Trophoblast cell (in vitro differentiated cells and primary cell): ENCODE measurements around the gene SLC16A4.
A peak's percentile ranks its signal among the peaks of the same experiment; 100 is the strongest.

Experiments used
- DNase-seq, 2 donors: peaks; one replicate each; pipeline ENCODE4 v3.0.0-alpha.2; 2016
- H2AFZ ChIP-seq: 2 replicates; pipeline ENCODE4 v1.6.1; 2013; ENCODE audit warnings: low read length, moderate library complexity, mild to moderate bottlenecking; ENCODE audit not compliant: insufficient read depth, poor library complexity
- H2AK5ac ChIP-seq: 2 replicates; pipeline ENCODE4 v1.6.1; 2013; ENCODE audit warnings: mild to moderate bottlenecking, low read length
- H2BK120ac ChIP-seq: 2 replicates; pipeline ENCODE4 v1.6.1; 2013; ENCODE audit warnings: low read length, mild to moderate bottlenecking, moderate library complexity; ENCODE audit not compliant: insufficient read depth, poor library complexity
- H2BK12ac ChIP-seq: 2 replicates; pipeline ENCODE4 v1.6.1; 2013; ENCODE audit warnings: mild to moderate bottlenecking, low read length, moderate library complexity
- H2BK5ac ChIP-seq: 2 replicates; pipeline ENCODE4 v1.6.1; 2013; ENCODE audit warnings: low read length, low read depth, moderate library complexity, mild to moderate bottlenecking; ENCODE audit not compliant: poor library complexity
- H3K14ac ChIP-seq: 2 replicates; pipeline ENCODE4 v1.6.1; 2013; ENCODE audit warnings: mild to moderate bottlenecking, low read length
- H3K18ac ChIP-seq: 2 replicates; pipeline ENCODE4 v1.6.1; 2013; ENCODE audit warnings: mild to moderate bottlenecking, low read length
- H3K23ac ChIP-seq: 2 replicates; pipeline ENCODE4 v1.6.1; 2013; ENCODE audit warnings: low read length
- H3K27ac ChIP-seq: 2 replicates; pipeline ENCODE4 v1.5.1; 2013; ENCODE audit warnings: low read depth, mild to moderate bottlenecking, inconsistent platforms, low read length, moderate library complexity
- H3K27me3 ChIP-seq: 2 replicates; pipeline ENCODE4 v1.6.1; 2013; ENCODE audit warnings: inconsistent platforms, mild to moderate bottlenecking, low read length, moderate library complexity; ENCODE audit not compliant: insufficient read depth
- H3K36me3 ChIP-seq, 2 experiments: 1 replicate in 1 of 2; 2 replicates in 1 of 2; pipeline ENCODE4 v1.6.1; 2013; ENCODE audit warnings: low read length in 2 of 2, mild to moderate bottlenecking in 2 of 2, moderate library complexity in 1 of 2; ENCODE audit not compliant: insufficient read depth in 2 of 2, control insufficient read depth in 1 of 2
- H3K4ac ChIP-seq: 2 replicates; pipeline ENCODE4 v1.6.1; 2013; ENCODE audit warnings: low read depth, mild to moderate bottlenecking, low read length, moderate library complexity
- H3K4me1 ChIP-seq, 2 experiments: 1 replicate in 1 of 2; 2 replicates in 1 of 2; pipeline ENCODE4 v1.6.1; 2013; ENCODE audit warnings: low read length in 2 of 2, mild to moderate bottlenecking in 2 of 2, moderate library complexity in 1 of 2; ENCODE audit not compliant: insufficient read depth in 2 of 2, control insufficient read depth in 1 of 2
- H3K4me2 ChIP-seq: 2 replicates; pipeline ENCODE4 v1.6.1; 2013; ENCODE audit warnings: inconsistent platforms, mild to moderate bottlenecking, low read length, moderate library complexity
- H3K4me3 ChIP-seq: 2 replicates; pipeline ENCODE4 v1.5.1; 2013; ENCODE audit warnings: mild to moderate bottlenecking, low read depth, low read length, inconsistent platforms
- H3K79me1 ChIP-seq: one replicate; pipeline ENCODE4 v1.6.1; 2013; ENCODE audit warnings: low read length
- H3K79me2 ChIP-seq: 2 replicates; pipeline ENCODE4 v1.6.1; 2013; ENCODE audit warnings: low read length, mild to moderate bottlenecking; ENCODE audit not compliant: control insufficient read depth, insufficient read depth, poor library complexity
- H3K9ac ChIP-seq: 2 replicates; pipeline ENCODE4 v1.6.1; 2013; ENCODE audit warnings: mild to moderate bottlenecking, low read length
- H3K9me3 ChIP-seq: 2 replicates; pipeline ENCODE4 v1.6.1; 2013; ENCODE audit warnings: low read depth, mild to moderate bottlenecking, control low read depth, inconsistent platforms, low read length; ENCODE audit not compliant: insufficient read depth
- H4K12ac ChIP-seq: 2 replicates; pipeline ENCODE4 v1.6.1; 2013; ENCODE audit warnings: low read depth, mild to moderate bottlenecking, low read length, moderate library complexity
- H4K8ac ChIP-seq: 2 replicates; pipeline ENCODE4 v1.6.1; 2013; ENCODE audit warnings: low read depth, mild to moderate bottlenecking, low read length, moderate library complexity
- H4K91ac ChIP-seq: one replicate; pipeline ENCODE4 v1.6.1; 2013; ENCODE audit warnings: low read depth, mild to moderate bottlenecking, low read length, moderate library complexity
- WGBS: extraction: QIAGEN DNeasy Blood & Tissue Kit; methylation state at CpG from one replicate; pipeline ENCODE4 v1.1.7; 2013; ENCODE audit warnings: missing lambda C conversion rate; ENCODE audit not compliant: insufficient read length, insufficient coverage; ENCODE audit errors: extremely low coverage; 5-methylcytosine and 5-hydroxymethylcytosine counted together

Gene SLC16A4

DNA sequence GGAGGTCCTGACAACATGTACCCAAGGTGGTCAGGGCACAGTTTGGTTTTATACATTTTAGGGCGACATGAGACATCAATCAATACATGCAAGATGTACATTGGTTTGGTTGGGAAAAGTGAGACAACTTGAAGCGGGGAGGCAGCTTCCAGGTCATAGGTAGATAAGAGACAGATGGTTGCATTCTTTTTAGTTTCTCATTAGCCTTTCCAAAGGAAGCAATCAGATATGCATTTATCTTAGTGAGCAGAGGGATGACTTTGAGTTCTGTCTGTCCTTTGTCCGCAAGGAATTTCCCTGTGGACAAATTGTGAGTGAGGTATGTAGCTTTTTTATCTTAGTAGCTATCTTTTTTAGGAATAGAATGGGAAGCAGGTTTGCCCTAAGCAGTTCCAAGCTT, 62.1 kb downstream of the SLC16A4 start:
- Histone ChIP-seq H4K91ac (no peak overlapping the region), H2AK5ac (no peak overlapping the region), H2BK5ac (peak overlapping the region; percentile 23), H4K8ac (no peak overlapping the region), H3K4me3 (no peak overlapping the region), H3K18ac (no peak overlapping the region), H2BK120ac (no peak overlapping the region), H3K4me2 (no peak overlapping the region), H3K27me3 (no peaks in the 10 kb centered on the region), H3K9me3 (no peaks in the 10 kb centered on the region), H3K23ac (no peak overlapping the region), H3K9ac (no peak overlapping the region), H3K79me1 (peaks cover 2% of the 10 kb centered on the region), H4K12ac (no peak overlapping the region), H3K14ac (no peak overlapping the region), H2BK12ac (peak overlapping the region; percentile 59), H3K4me1 (peaks cover 0 to 5% of the 10 kb centered on the region in 2 experiments), H2AFZ (no peak overlapping the region), H3K27ac (no peak overlapping the region), H3K79me2 (no peaks in the 10 kb centered on the region), H3K36me3 (no peaks in the 10 kb centered on the region), H3K4ac (no peak overlapping the region)
- WGBS = no CpG with 5 or more reads among the region's 3 CpGs
- peak in 1 of 2 donors; percentile 65 for DNase-seq

DNA sequence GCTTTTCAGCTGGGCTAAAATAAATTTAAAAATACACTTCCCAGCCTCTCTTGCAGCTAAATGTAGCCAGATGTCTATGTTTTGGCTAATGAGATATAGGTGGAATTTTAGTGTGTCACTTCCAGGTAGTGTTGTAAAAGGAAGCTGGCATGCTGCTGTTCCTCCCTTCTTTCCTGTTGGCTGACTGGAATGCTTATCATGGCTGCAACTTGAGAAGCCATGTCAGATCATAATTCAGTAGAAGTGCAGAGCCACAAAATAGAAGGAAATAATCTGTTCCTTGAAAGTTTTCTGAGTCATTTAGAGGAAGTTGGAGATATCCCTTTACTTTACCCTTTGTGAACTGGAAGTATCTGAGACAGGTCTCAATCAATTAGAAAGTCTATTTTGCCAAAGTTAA, 62.6 kb downstream of the SLC16A4 start:
- Histone ChIP-seq H3K9ac (no peak overlapping the region), H3K27ac (no peak overlapping the region), H4K8ac (no peak overlapping the region), H2AFZ (no peak overlapping the region), H3K4me2 (no peak overlapping the region), H3K4me1 (peaks cover 0 to 5% of the 10 kb centered on the region in 2 experiments), H3K79me1 (peaks cover 2% of the 10 kb centered on the region), H2AK5ac (no peak overlapping the region), H3K23ac (no peak overlapping the region), H3K4ac (no peak overlapping the region), H3K36me3 (no peaks in the 10 kb centered on the region), H3K4me3 (no peak overlapping the region), H2BK5ac (peak overlapping the region; percentile 23), H4K12ac (no peak overlapping the region), H4K91ac (no peak overlapping the region), H3K18ac (no peak overlapping the region), H2BK120ac (no peak overlapping the region), H3K79me2 (no peaks in the 10 kb centered on the region), H2BK12ac (peak overlapping the region; percentile 59), H3K14ac (no peak overlapping the region), H3K9me3 (no peaks in the 10 kb centered on the region), H3K27me3 (no peaks in the 10 kb centered on the region)
- DNase-seq = peak; percentile 49 to 72

DNA sequence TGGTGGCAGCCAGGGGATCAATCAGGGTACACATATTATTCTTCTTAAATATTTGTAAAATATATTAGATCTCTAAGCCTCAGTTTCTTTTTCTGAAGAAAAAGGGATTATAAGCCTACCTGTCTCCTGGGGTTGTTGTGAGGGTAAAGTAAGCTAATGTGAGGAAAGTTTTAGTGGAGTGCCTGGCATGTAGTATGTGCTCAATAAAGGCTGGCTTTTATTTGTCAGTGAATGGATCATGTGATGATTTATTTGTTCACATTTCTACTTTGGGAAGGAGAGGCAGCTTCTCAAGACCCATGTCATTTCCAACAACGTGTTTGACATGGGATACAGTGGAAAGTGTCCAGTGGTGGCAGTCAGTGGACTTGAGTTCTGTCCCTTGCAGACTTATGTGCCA, 64.0 kb downstream of the SLC16A4 start:
- no peak overlapping the region for H2AFZ ChIP-seq
- H2BK120ac ChIP-seq = no peak overlapping the region
- H3K4me2 ChIP-seq = no peak overlapping the region

DNA sequence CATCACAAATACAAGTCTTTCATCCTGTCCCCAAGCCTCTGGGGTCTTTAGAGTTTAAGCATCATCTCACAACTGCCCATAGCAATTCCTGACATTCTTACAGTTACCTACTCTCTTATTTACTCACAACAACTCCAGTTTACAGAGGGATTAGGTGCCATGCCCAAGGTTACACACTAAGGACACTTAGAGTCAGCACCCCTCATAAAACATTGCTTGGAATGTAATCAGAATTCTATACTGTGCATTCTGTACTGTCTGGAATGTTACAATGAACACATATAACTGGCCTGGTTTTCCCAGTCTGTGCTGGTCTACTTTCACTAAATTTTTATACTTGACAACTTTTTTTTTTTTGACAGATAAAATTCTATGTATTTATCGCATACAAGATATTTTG, 66.2 kb downstream of the SLC16A4 start:
- no peak overlapping the region for H2BK5ac ChIP-seq
- H4K8ac ChIP-seq = no peak overlapping the region
- no peaks in the 10 kb centered on the region for H3K27me3 ChIP-seq
- no peak overlapping the region for H4K91ac ChIP-seq
- no peak overlapping the region for H3K27ac ChIP-seq
- H3K4me1 ChIP-seq = peaks cover 0 to 5% of the 10 kb centered on the region in 2 experiments
- H3K4me2 ChIP-seq = no peak overlapping the region
- no peak overlapping the region for H3K4me3 ChIP-seq
- H3K36me3 ChIP-seq = no peaks in the 10 kb centered on the region
- H3K9ac ChIP-seq = no peak overlapping the region
- no peaks in the 10 kb centered on the region for H3K9me3 ChIP-seq
- H2AK5ac ChIP-seq = no peak overlapping the region
- no peaks in the 10 kb centered on the region for H3K79me2 ChIP-seq
- no peak overlapping the region for H3K4ac ChIP-seq
- no peak overlapping the region for H3K23ac ChIP-seq
- no CpG with 5 or more reads among the region's 1 CpG for WGBS
- H2AFZ ChIP-seq = no peak overlapping the region
- DNase-seq = no peak
- H4K12ac ChIP-seq = no peak overlapping the region
- H3K79me1 ChIP-seq = peaks cover 2% of the 10 kb centered on the region
- no peak overlapping the region for H2BK12ac ChIP-seq
- H3K18ac ChIP-seq = no peak overlapping the region
- H2BK120ac ChIP-seq = no peak overlapping the region
- no peak overlapping the region for H3K14ac ChIP-seq

More for the DNA sequence above, 64.0 kb downstream of the SLC16A4 start:
- H2AK5ac ChIP-seq = no peak overlapping the region
- no peak overlapping the region for H2BK12ac ChIP-seq
- H4K8ac ChIP-seq = no peak overlapping the region
- H3K79me2 ChIP-seq = no peaks in the 10 kb centered on the region
- no peak overlapping the region for H4K12ac ChIP-seq
- no peak overlapping the region for H3K4me3 ChIP-seq
- no peaks in the 10 kb centered on the region for H3K27me3 ChIP-seq
- no peaks in the 10 kb centered on the region for H3K36me3 ChIP-seq
- peaks cover 0 to 5% of the 10 kb centered on the region in 2 experiments for H3K4me1 ChIP-seq
- DNase-seq = no peak
- no CpG with 5 or more reads among the region's 1 CpG for WGBS
- peaks cover 2% of the 10 kb centered on the region for H3K79me1 ChIP-seq
- H3K4ac ChIP-seq = no peak overlapping the region
- H3K18ac ChIP-seq = no peak overlapping the region
- no peak overlapping the region for H4K91ac ChIP-seq
- H3K23ac ChIP-seq = no peak overlapping the region
- H3K14ac ChIP-seq = no peak overlapping the region
- H3K27ac ChIP-seq = no peak overlapping the region
- no peaks in the 10 kb centered on the region for H3K9me3 ChIP-seq
- H2BK5ac ChIP-seq = no peak overlapping the region
- no peak overlapping the region for H3K9ac ChIP-seq
